HepG2 (cell line): Measurements from ENCODE around the gene SLC13A3. TPM values are rescaled to one million over a fixed set of nuclear protein-coding genes. Genes with fewer than 3 reads are reported as not detected.

Experiments
- AFF4 ChIP-seq: sonication (generic); formaldehyde crosslinking; IDR thresholded peaks from 2 replicates; pipeline ENCODE4 v1.4.0; 2020; ENCODE audit warnings: missing genetic modification reagents
- CC2D1A ChIP-seq: sonication (generic); formaldehyde crosslinking; IDR thresholded peaks from 2 replicates; pipeline ENCODE4 v1.8.1; 2023; ENCODE audit warnings: mild to moderate bottlenecking, missing genetic modification reagents
- GLMP ChIP-seq: sonication (generic); formaldehyde crosslinking; IDR thresholded peaks from 2 replicates; pipeline ENCODE4 v1.9.0; 2021; ENCODE audit warnings: missing genetic modification reagents, mild to moderate bottlenecking, borderline replicate concordance
- NFE2 ChIP-seq: sonication (generic); formaldehyde crosslinking; IDR thresholded peaks from 2 replicates; pipeline ENCODE4 v1.4.0; 2020; ENCODE audit warnings: missing genetic modification reagents
- NKX3-1 ChIP-seq: sonication (generic); formaldehyde crosslinking; IDR thresholded peaks from 2 replicates; pipeline ENCODE4 v1.5.0; 2020; ENCODE audit warnings: missing genetic modification reagents
- SAFB2 ChIP-seq: sonication (generic); formaldehyde crosslinking; IDR thresholded peaks from 2 replicates; pipeline ENCODE4 v1.5.1; 2020; ENCODE audit warnings: missing genetic modification reagents, low read depth, mild to moderate bottlenecking, borderline replicate concordance
- THAP9 ChIP-seq: sonication (generic); formaldehyde crosslinking; IDR thresholded peaks from 2 replicates; pipeline ENCODE4; 2020; ENCODE audit warnings: missing genetic modification reagents, mild to moderate bottlenecking, borderline replicate concordance
- ZBTB38 ChIP-seq: sonication (generic); formaldehyde crosslinking; IDR thresholded peaks from 2 replicates; pipeline ENCODE4 v1.5.1; 2020; ENCODE audit warnings: mild to moderate bottlenecking, missing genetic modification reagents
- ZBTB39 ChIP-seq: sonication (generic); formaldehyde crosslinking; IDR thresholded peaks from 2 replicates; pipeline ENCODE4 v1.5.0; 2020; ENCODE audit warnings: missing genetic modification reagents
- ZFP36L2 ChIP-seq: sonication (generic); formaldehyde crosslinking; IDR thresholded peaks from 2 replicates; pipeline ENCODE4 v1.4.0; 2020; ENCODE audit warnings: missing genetic modification reagents
- ZNF205 ChIP-seq: IDR thresholded peaks from 2 replicates; pipeline ENCODE4 v1.6.1; 2018; ENCODE audit warnings: missing biosample characterization, missing genetic modification reagents
- ZNF350 ChIP-seq: sonication (generic); formaldehyde crosslinking; IDR thresholded peaks from 2 replicates; pipeline ENCODE4 v1.4.0; 2020; ENCODE audit warnings: mild to moderate bottlenecking, low read depth, missing genetic modification reagents, borderline replicate concordance
- ZNF512 ChIP-seq: sonication (generic); formaldehyde crosslinking; IDR thresholded peaks from 2 replicates; pipeline ENCODE4 v1.4.0; 2020; ENCODE audit warnings: mild to moderate bottlenecking, missing genetic modification reagents
- polyA plus RNA-seq, 8 experiments: library from polyadenylated mRNA; depleted of rRNA in 3 of 8; stranded (reverse) in 7 of 8; unstranded in 1 of 8; fragments of >200 nt; fragmentation: Illumina TruSeq in 4 of 8; extraction: Trizol in 4 of 8; gene quantifications; 2 replicates each; pipeline versions ENCODE4 v1.2.1 to v1.2.3, GENCODE V29; 2011 to 2016; ENCODE audit warnings: low read depth in 4 of 8, missing spikeins in 1 of 8, mixed read lengths in 1 of 8; ENCODE audit not compliant: insufficient read depth in 1 of 8
- total RNA-seq, 5 experiments: library from RNA; depleted of rRNA; stranded (reverse); fragments of >200 nt; fragmentation: Illumina TruSeq; extraction: Trizol; gene quantifications; 2 replicates each; pipeline ENCODE4 v1.2.3, GENCODE V29; 2016; ENCODE audit warnings: low read depth in 1 of 5

Gene SLC13A3
- total and polyA plus RNA-seq, 2 of the 13 experiments (the other 11 are each of a cell fraction or from before 2014, with no cell fraction given) = 66.5 to 76.0 TPM

- TF ChIP-seq AFF4 (no peak), ZNF205 (CRISPR knock-in tag) (peak; percentile 88; the same call in 1 of the 2 replicates), ZBTB38 (CRISPR knock-in tag) (no peak; the same call in 1 of the 2 replicates), ZFP36L2 (CRISPR knock-in tag) (no peak), THAP9 (CRISPR knock-in tag) (no peak), SAFB2 (CRISPR knock-in tag) (no peak), CC2D1A (CRISPR knock-in tag) (0 out of 2 replicates have a peak, but pooled peaks have one; percentile 38), ZNF512 (CRISPR knock-in tag) (no peak), NFE2 (CRISPR knock-in tag) (no peak), ZNF350 (CRISPR knock-in tag) (peak; percentile 60; the same call in 1 of the 2 replicates), ZBTB39 (CRISPR knock-in tag) (peak; percentile 39; the same call in 1 of the 2 replicates), GLMP (CRISPR knock-in tag) (no peak), NKX3-1 (CRISPR knock-in tag) (peak; percentile 49; the same call in 1 of the 2 replicates)
These were observed 19.6 kb upstream of the SLC13A3 start (continued) for GRCh38 chr20:46670585-46671584.
